GM12801 (cell line): ENCODE measurements around the gene PLPP4.

ENCODE experiments used
- TF ChIP-seq, protein P1 (sequence below): IDR thresholded peaks from one replicate; pipeline ENCODE4 v1.5.1; 2011; ENCODE audit warnings: control low read depth; ENCODE audit not compliant: insufficient read length; ENCODE audit errors: extremely low read depth

PLPP4 gene

DNA sequence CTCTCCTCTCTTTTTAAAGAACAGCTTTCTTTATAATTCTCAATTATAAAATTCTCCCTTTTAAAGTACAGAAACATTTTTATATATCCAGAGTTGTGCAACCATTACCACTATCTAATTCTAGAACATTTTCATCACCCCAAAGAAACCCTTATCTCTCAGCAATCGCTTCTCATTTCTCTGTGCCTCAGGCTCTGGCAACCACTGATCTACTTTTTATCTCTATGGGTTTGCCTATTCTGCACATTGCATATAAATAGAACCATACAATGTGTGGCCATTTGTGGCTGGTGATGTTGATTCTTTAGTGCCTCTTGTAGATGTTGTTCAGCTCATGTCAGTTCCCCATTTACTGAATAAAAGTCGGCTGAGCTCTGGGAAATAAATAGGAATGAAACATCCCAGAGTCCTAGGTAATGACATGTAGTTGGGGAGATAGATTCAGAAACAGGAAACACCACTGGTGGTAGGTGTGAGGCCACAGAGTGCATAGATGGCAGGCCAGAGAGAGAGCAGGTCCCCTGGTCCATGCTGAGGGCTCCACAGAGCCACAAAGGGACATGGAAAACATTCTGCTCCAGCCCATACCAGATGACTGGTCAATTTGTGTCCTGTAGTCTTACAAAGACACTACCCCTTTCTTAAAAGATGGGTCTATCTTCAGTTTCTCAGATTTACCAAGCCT is 126.5 kb downstream of the PLPP4 start:
- TF ChIP-seq, protein P1, sequence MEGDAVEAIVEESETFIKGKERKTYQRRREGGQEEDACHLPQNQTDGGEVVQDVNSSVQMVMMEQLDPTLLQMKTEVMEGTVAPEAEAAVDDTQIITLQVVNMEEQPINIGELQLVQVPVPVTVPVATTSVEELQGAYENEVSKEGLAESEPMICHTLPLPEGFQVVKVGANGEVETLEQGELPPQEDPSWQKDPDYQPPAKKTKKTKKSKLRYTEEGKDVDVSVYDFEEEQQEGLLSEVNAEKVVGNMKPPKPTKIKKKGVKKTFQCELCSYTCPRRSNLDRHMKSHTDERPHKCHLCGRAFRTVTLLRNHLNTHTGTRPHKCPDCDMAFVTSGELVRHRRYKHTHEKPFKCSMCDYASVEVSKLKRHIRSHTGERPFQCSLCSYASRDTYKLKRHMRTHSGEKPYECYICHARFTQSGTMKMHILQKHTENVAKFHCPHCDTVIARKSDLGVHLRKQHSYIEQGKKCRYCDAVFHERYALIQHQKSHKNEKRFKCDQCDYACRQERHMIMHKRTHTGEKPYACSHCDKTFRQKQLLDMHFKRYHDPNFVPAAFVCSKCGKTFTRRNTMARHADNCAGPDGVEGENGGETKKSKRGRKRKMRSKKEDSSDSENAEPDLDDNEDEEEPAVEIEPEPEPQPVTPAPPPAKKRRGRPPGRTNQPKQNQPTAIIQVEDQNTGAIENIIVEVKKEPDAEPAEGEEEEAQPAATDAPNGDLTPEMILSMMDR = no peak

DNA sequence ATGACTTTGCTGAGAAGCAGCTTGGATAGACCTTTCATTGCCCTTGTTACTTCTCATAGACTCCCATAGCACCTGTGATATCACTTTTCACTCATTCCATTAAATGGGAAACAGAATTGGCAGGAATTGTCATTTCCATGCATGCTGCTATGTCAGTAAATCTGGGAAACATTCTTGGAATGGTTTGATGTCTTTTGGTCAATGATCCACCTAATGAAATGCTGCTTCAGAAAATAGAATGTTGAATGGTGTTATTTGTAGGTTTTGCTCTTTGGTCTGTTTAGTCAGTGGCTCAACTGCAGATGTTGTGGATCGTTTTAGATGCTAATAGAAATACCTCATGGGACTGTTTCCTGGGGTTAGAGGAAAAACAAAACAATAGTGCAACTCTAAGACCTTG is 127.8 kb downstream of the PLPP4 start:
- TF ChIP-seq, protein P1 = no peak

DNA sequence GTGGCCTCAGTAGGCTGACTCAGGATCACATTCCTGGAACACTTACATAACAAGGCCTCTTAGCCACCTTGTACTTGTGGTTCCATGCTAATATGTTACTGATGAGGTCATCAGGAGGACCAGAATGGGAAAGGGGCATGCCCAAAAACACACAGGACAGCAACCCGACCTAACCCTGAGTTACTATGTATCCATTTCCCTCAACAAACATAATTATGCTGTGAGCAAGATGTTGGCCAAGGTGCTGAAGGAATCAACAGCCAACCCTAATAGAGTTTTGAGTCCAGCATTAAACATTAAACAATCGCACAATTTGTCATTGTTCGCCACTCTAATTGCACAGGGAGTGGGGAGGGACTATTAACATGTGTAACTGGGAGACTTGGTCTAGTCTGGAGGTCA is 129.4 kb downstream of the PLPP4 start:
- TF ChIP-seq, protein P1 = no peak

DNA sequence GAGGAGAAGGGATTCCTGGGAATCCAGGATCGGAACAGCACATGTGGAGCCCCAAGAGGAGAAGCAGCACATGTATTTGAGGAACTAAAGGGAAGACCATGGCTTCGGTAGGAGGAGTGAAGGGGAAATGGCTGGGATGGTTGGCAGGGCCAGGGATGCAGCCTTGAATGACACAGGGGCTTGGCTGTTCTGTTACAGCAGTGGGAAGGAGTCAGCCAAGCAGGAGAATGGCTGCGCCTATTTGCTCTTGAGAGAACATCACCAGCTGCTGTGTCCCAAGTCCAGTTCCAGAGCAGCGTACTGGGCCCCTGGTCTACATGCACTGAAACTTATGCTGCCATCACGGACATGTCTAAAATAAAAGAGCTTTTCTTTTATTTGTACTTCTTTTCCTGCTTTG is 130.0 kb downstream of the PLPP4 start:
- TF ChIP-seq, protein P1 = no peak

DNA sequence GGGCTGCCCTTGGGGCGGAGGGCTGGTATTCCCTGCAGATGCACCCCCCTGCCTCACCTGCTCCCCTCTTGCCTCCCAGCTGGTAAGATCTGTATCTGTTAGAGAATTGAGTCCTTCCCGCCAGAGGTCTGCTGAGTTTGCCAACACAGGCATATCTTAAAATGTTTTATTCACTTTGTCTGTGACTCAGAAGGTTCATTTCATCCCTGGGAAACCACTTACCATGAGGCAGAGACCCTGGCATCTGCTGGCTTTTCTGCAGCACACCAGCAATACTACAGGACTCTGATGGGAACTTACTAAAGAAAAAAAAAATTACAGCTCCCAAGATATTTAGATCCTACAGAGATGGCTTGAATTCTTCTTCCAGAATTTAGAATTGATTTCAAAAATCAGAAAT is 131.3 kb downstream of the PLPP4 start:
- TF ChIP-seq, protein P1 = no peak

DNA sequence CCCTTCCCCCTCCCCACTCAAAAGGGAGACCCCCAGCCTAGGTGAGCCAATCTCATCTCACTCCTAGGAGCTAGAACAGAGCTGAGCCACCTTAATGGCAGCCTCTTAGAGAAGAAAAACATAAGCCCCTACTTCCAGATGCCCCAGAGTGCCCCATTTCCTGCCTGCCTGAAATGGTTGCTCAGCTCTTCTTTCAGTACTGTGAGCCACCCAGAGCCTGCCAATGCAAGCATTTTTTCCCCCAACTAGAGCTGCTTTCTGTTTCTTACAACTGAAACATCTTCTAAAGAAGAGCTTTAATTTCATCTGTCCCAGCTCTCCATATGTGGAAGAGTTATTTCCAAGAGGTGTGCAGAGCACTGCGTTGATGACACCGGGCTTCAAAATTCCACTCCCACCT is 136.7 kb downstream of the PLPP4 start:
- TF ChIP-seq, protein P1 = no peak

DNA sequence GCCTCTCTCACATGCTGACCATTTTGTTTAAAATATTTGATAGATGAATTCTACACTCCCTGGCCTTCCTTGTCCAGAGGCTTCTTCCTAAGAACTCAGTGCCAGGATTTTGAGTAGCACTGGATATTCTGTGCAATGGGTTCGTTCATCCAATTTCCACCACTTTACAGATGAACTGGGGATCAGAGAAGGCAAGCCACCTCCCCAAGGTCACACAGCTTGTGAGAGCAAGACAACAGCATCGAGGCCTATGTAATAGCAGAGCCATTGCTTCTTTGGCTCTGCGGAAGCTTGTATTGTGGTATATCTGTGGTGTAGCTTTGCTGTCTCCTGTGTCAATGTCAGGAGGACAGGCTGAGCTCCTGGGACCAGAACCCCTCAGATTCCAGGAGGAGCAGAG is 140.9 kb downstream of the PLPP4 start:
- TF ChIP-seq, protein P1 = no peak
